Endodermal cell (in vitro differentiated cells): ENCODE measurements around the gene COX6A1. TPM values are rescaled to one million over a fixed set of nuclear protein-coding genes. Genes with fewer than 3 reads are reported as not detected.
"Not testable (repeated sequence)": the region's sequence is repeated elsewhere in the genome, so short reads cannot be mapped to it uniquely, and the experiment has no call there.

Experiments
- DNase-seq: peaks from one replicate; pipeline ENCODE4 v3.0.0-alpha.2; 2017
- H3K27ac ChIP-seq: 2 replicates; pipeline ENCODE4 v1.5.1; 2013; ENCODE audit warnings: mild to moderate bottlenecking, low read depth, low read length, moderate library complexity
- H3K27me3 ChIP-seq: 2 replicates; pipeline ENCODE4 v1.6.1; 2013; ENCODE audit warnings: mild to moderate bottlenecking, low read length, moderate library complexity; ENCODE audit not compliant: insufficient read depth, control insufficient read depth, poor library complexity, severe bottlenecking
- H3K36me3 ChIP-seq: 2 replicates; pipeline ENCODE4 v1.7.0; 2013; ENCODE audit warnings: mild to moderate bottlenecking, low read length, moderate library complexity; ENCODE audit not compliant: control insufficient read depth, insufficient read depth
- H3K4me1 ChIP-seq: one replicate; pipeline ENCODE4 v1.7.0; 2013; ENCODE audit warnings: low read length; ENCODE audit not compliant: control insufficient read depth, insufficient read depth
- H3K4me3 ChIP-seq: 2 replicates; pipeline ENCODE4 v1.5.1; 2013; ENCODE audit warnings: mild to moderate bottlenecking, low read length, moderate library complexity
- H3K9ac ChIP-seq: 2 replicates; pipeline ENCODE4 v1.6.1; 2013; ENCODE audit warnings: mild to moderate bottlenecking, low read length, moderate library complexity; ENCODE audit not compliant: poor library complexity, severe bottlenecking; ENCODE audit errors: extremely low read depth
- H3K9me3 ChIP-seq: 2 replicates; pipeline ENCODE4 v1.6.1; 2013; ENCODE audit warnings: mild to moderate bottlenecking, low read length, moderate library complexity; ENCODE audit not compliant: control insufficient read depth
- H3K27ac Mint-ChIP-seq: 2 replicates; pipeline ENCODE4 v1.8.0; 2020; ENCODE audit warnings: mixed read lengths
- H3K27me3 Mint-ChIP-seq: 2 replicates; pipeline ENCODE4 v1.8.0; 2021; ENCODE audit warnings: mild to moderate bottlenecking, mixed read lengths; ENCODE audit not compliant: insufficient read depth
- H3K36me3 Mint-ChIP-seq: 2 replicates; pipeline ENCODE4 v1.8.0; 2020; ENCODE audit warnings: low read depth, mixed read lengths
- H3K4me1 Mint-ChIP-seq: 2 replicates; pipeline ENCODE4 v1.8.0; 2020; ENCODE audit warnings: mixed read lengths
- H3K4me3 Mint-ChIP-seq: 2 replicates; pipeline ENCODE4 v1.8.0; 2020; ENCODE audit warnings: mild to moderate bottlenecking, moderate library complexity, mixed read lengths
- H3K9me3 Mint-ChIP-seq: 2 replicates; pipeline ENCODE4 v1.8.0; 2020; ENCODE audit warnings: mild to moderate bottlenecking, mixed read lengths
- CTCF ChIP-seq: fragments of 200-600 bp; sonication (generic); conservative IDR thresholded peaks from 2 replicates; pipeline ENCODE4 v1.5.0; 2021; ENCODE audit warnings: antibody characterized with exemption, mild to moderate bottlenecking
- WGBS, 2 experiments: methylation state at CpG; one replicate each; pipeline versions ENCODE4 v1.1.5 to v1.1.7; 2013; ENCODE audit warnings: missing lambda C conversion rate in 2 of 2, mixed read lengths in 1 of 2; ENCODE audit not compliant: insufficient coverage in 1 of 2, insufficient read length in 1 of 2; 5-methylcytosine and 5-hydroxymethylcytosine counted together
- total RNA-seq, 2 donors: library from RNA; stranded (reverse); fragmentation: NEBNext Ultra II Directional in 1 of 2; extraction: Animal tissue kit (Norgen Biotek cat#: 25700) in 1 of 2; gene quantifications; 2 replicates in 1 of 2; 3 replicates in 1 of 2; pipeline ENCODE4 v1.2.1, GENCODE V29; 2021

The COX6A1 gene
- total RNA-seq, 2 donors from 2014 or later, result 344 to 354 TPM

GRCh38 chr12:120447992-120448391 lies 10.1 kb downstream of the COX6A1 start:
- H3K4me3 Mint-ChIP-seq, result peak overlapping the region; percentile 99
- H3K36me3 ChIP-seq, result peaks cover 58% of the 10 kb centered on the region
- no peaks in the 10 kb centered on the region for H3K9me3 Mint-ChIP-seq
- peaks cover 4% of the 10 kb centered on the region for H3K4me1 ChIP-seq
- 82 to 97% methylated on average over 3 to 4 of the region's 4 CpGs for WGBS, 2 experiments
- peaks cover 9% of the 10 kb centered on the region for H3K4me1 Mint-ChIP-seq
- H3K9ac ChIP-seq, result no peak overlapping the region
- no peak overlapping the region for H3K27ac ChIP-seq
- H3K27me3 Mint-ChIP-seq, result no peaks in the 10 kb centered on the region
- DNase-seq, result no peak
- no peaks in the 10 kb centered on the region for H3K9me3 ChIP-seq
- H3K36me3 Mint-ChIP-seq, result peaks cover 53% of the 10 kb centered on the region
- H3K27me3 ChIP-seq, result no peaks in the 10 kb centered on the region
- no peak for TF ChIP-seq CTCF
- peak overlapping the region; percentile 100 for H3K4me3 ChIP-seq
- peak overlapping the region; percentile 99 for H3K27ac Mint-ChIP-seq

- H3K9me3 Mint-ChIP-seq, H3K4me1 Mint-ChIP-seq, H3K27ac ChIP-seq, H3K9me3 ChIP-seq, H3K4me1 ChIP-seq, H3K27me3 ChIP-seq, H3K9ac ChIP-seq, H3K27me3 Mint-ChIP-seq, DNase-seq, H3K27ac Mint-ChIP-seq, H3K4me3 Mint-ChIP-seq: not testable (repeated sequence)
- 93 to 97% methylated on average over 4 to 5 of the region's 5 CpGs for WGBS, 2 experiments
- H3K36me3 Mint-ChIP-seq, result peaks cover 68% of the 10 kb centered on the region
- H3K36me3 ChIP-seq, result peaks cover 80% of the 10 kb centered on the region
- H3K4me3 ChIP-seq, result peak overlapping the region; percentile 25
Measured at GRCh38 chr12:120452524-120452923, 14.6 kb downstream of the COX6A1 start.

DNA sequence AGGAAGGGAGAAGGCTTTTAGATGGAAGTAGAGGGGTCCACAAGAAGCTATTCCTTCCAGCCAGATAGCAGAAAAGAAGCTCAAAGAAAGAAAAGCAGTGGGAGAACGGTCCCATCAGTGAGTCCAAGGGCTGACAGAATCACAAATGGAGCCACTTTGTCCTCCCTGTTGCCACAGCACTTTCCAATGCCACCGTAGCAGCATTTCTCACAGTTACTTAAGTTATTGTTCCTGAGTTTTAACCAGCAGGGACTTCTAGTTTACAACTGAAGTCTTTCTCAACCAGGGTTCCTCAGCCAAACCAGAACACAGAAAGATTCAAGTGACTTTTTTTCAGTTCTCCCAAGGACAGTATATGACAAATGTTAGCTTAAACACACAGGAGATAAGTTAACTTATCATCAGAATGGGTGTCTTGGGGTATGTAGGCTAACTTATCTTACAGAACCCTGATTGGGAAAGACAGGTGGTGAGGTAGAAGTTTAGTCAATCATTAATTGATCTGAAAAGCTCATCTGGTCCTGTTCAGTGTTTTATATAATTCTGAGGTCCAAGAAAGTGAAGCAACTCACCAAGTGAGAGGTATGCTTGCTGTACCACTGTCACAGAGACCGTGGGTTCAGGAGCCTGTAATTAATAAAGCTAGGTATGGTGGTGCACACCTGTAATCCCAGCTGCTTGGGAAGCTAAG lies 15.3 kb downstream of the COX6A1 start:
- peaks cover 64% of the 10 kb centered on the region for H3K36me3 Mint-ChIP-seq
- WGBS, 2 experiments, result 86 to 88% methylated on average over 3 of the region's 3 CpGs

More for the DNA sequence above, 15.3 kb downstream of the COX6A1 start:
- Mint-ChIP-seq H3K4me1 (no peaks in the 10 kb centered on the region), H3K27me3 (no peaks in the 10 kb centered on the region), H3K4me3 (no peak overlapping the region), H3K27ac (peak overlapping the region; percentile 48), H3K9me3 (no peaks in the 10 kb centered on the region)
- Histone ChIP-seq H3K36me3 (peaks cover 80% of the 10 kb centered on the region), H3K27ac (no peak overlapping the region), H3K9ac (no peak overlapping the region), H3K4me1 (peaks cover 4% of the 10 kb centered on the region), H3K4me3 (peak overlapping the region; percentile 25), H3K27me3 (no peaks in the 10 kb centered on the region), H3K9me3 (no peaks in the 10 kb centered on the region)
- no peak for TF ChIP-seq CTCF
- no peak for DNase-seq
